ENCODE data around the gene ZFHX3. TPM values are rescaled to one million over a fixed set of nuclear protein-coding genes. Genes with fewer than 3 reads are reported as not detected.
A peak's percentile ranks its signal among the peaks of the same experiment; 100 is the strongest.

ZFHX3 gene
- total and polyA plus RNA-seq, 9 of the 15 experiments (the other 6 are each of a cell fraction or from before 2014, with no cell fraction given) = 0.01 to 0.23 (median 0.06) TPM; not detected in 4

DNA sequence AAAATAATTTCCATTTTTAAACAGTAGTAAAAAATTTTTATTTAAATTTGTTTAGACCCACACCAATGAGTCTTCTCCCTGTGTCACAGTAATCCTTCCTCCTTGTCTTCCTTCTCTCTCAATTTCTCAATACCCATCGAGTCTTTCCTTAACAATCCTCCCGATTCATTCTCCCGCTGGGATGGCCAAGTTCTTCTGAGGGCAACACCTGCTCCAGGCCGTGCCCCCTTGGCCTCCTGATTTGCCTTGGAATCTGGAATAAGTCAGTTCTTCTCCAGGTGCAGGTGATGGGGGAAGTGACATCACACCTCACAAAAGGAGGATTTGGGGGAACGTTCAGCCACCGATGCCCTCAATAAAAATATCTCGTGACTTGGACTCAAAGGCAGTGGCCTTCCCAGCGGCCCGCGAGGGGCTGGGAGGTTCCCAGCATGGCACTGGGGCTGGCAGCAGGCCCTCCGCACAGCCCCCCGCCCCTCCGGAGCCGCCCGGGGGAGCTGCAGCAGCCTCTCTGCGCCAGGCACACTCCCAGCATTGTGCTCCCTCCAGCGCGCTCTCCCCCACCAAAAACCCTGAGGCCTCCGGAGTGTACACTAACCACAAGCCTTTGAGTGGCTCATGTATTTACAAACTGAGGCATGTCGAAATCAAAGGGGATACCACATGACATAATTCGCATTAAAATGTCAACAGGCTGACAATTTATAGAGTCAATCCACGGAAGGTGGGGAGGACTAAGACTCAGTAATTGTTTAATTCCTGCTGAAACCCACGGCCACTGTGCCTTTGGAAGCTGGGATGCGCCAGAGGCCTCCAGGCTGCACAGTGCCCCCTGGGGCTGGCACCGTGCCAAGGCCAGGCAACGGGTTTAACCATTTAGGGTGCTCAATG is 120.5 kb downstream of the ZFHX3 start:
- no peak overlapping the region for H3K9ac ChIP-seq (ENCODE audit: insufficient read depth in 1 of 2, low read depth in 2 of 2, low read length in 2 of 2)
- BruUV-seq (replicated peaks) = no TSS peak
- ATAC-seq (no peak), DNase-seq (ENCODE audit: extremely low read depth in 1 of 4, low spot score in 3 of 4) (no peak), FAIRE-seq (no peak)
- H3K4me1 ChIP-seq (replicated peaks in 1 of 2; ENCODE audit: control insufficient read depth in 2 of 2, insufficient read depth in 2 of 2, low read length in 2 of 2) = no peaks in the 10 kb centered on the region
- H3K4me2 ChIP-seq (ENCODE audit: insufficient read depth, low read length) = no peak overlapping the region
- intact Hi-C loops (cut with micrococcal nuclease) = no loop called here
- no peaks in the 10 kb centered on the region for H3K79me2 ChIP-seq (ENCODE audit: control insufficient read depth, insufficient read depth, low read length)
- WGBS (ENCODE audit: insufficient coverage, low coverage, missing lambda C conversion rate) = 6% methylated on average over 20 of the region's 26 CpGs
- H2AFZ ChIP-seq (ENCODE audit: low read depth, low read length) = no peak overlapping the region
- CTCF ChIA-PET (ENCODE audit: low intra/inter-chr PET ratio) = no interaction called here
- H3K27me3 ChIP-seq (ENCODE audit: control insufficient read depth in 2 of 2, insufficient read depth in 2 of 2, low read length in 2 of 2) = peaks cover 14 to 34% of the 10 kb centered on the region in 2 experiments
- H3K4me3 ChIP-seq = no peak overlapping the region
- no peaks in the 10 kb centered on the region for H3K9me1 ChIP-seq (ENCODE audit: control insufficient read depth, insufficient read depth, low read length)
- H3K36me3 ChIP-seq (ENCODE audit: control insufficient read depth, insufficient read depth, low read length) = no peaks in the 10 kb centered on the region
- POLR2A ChIA-PET = no interaction called here
- TF ChIP-seq, protein P1, sequence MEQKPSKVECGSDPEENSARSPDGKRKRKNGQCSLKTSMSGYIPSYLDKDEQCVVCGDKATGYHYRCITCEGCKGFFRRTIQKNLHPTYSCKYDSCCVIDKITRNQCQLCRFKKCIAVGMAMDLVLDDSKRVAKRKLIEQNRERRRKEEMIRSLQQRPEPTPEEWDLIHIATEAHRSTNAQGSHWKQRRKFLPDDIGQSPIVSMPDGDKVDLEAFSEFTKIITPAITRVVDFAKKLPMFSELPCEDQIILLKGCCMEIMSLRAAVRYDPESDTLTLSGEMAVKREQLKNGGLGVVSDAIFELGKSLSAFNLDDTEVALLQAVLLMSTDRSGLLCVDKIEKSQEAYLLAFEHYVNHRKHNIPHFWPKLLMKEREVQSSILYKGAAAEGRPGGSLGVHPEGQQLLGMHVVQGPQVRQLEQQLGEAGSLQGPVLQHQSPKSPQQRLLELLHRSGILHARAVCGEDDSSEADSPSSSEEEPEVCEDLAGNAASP (IDR thresholded peaks at IDR 0.05) = no peak
- TF ChIP-seq NFIX (CRISPR knock-in tag; IDR thresholded peaks at IDR 0.05; ENCODE audit: low read depth) (peak; percentile 61), NFIC (IDR thresholded peaks at IDR 0.05) (peak; percentile 83)
- TF ChIP-seq, protein P2, sequence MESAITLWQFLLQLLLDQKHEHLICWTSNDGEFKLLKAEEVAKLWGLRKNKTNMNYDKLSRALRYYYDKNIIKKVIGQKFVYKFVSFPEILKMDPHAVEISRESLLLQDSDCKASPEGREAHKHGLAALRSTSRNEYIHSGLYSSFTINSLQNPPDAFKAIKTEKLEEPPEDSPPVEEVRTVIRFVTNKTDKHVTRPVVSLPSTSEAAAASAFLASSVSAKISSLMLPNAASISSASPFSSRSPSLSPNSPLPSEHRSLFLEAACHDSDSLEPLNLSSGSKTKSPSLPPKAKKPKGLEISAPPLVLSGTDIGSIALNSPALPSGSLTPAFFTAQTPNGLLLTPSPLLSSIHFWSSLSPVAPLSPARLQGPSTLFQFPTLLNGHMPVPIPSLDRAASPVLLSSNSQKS (CRISPR knock-in tag; IDR thresholded peaks at IDR 0.05) = no peak
- in situ Hi-C loops (cut with MboI) = no loop called here
- no peak overlapping the region for H3K27ac ChIP-seq (ENCODE audit: extremely low read depth, low read depth, low read length)
- no peaks in the 10 kb centered on the region for H3K9me3 ChIP-seq (replicated peaks; ENCODE audit: control insufficient read depth, insufficient read depth, low read depth, low read length)
- no peaks in the 10 kb centered on the region for H4K20me1 ChIP-seq (replicated peaks; ENCODE audit: control insufficient read depth, insufficient read depth, low read length)

Measured in K562 (cell line).